Measurements from ENCODE around the gene ATG7. TPM values are rescaled to one million over a fixed set of nuclear protein-coding genes. Genes with fewer than 3 reads are reported as not detected.

Gene ATG7
- total and polyA plus RNA-seq, 11 donors: 4.4 to 45.1 (median 14.4) TPM

- ATAC-seq: no peak
- intact Hi-C loops (cut with DNase I): no loop called here
Measured at GRCh38 chr3:11226042-11226370, 46.2 kb upstream of the ATG7 start.

GRCh38 chr3:11228041-11228440 is 44.2 kb upstream of the ATG7 start:
- no peaks in the 10 kb centered on the region for H3K9me3 ChIP-seq
- no peaks in the 10 kb centered on the region for H3K27me3 ChIP-seq
- no peak overlapping the region for H3K27ac ChIP-seq
- H3K4me3 ChIP-seq: no peak overlapping the region
- DNase-seq (no peak), ATAC-seq (no peak)
- WGBS, 4 donors: 71 to 86% (median 78%) methylated on average over 4 of the region's 4 CpGs
- TF ChIP-seq POLR2A (IDR thresholded peaks at IDR 0.05): no peak
- TF ChIP-seq, protein P1, sequence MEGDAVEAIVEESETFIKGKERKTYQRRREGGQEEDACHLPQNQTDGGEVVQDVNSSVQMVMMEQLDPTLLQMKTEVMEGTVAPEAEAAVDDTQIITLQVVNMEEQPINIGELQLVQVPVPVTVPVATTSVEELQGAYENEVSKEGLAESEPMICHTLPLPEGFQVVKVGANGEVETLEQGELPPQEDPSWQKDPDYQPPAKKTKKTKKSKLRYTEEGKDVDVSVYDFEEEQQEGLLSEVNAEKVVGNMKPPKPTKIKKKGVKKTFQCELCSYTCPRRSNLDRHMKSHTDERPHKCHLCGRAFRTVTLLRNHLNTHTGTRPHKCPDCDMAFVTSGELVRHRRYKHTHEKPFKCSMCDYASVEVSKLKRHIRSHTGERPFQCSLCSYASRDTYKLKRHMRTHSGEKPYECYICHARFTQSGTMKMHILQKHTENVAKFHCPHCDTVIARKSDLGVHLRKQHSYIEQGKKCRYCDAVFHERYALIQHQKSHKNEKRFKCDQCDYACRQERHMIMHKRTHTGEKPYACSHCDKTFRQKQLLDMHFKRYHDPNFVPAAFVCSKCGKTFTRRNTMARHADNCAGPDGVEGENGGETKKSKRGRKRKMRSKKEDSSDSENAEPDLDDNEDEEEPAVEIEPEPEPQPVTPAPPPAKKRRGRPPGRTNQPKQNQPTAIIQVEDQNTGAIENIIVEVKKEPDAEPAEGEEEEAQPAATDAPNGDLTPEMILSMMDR (IDR thresholded peaks at IDR 0.05): no peak
- no peaks in the 10 kb centered on the region for H3K36me3 ChIP-seq
- intact Hi-C loops (cut with DNase I): no loop called here
- peaks cover 0 to 49% (median 0%) of the 10 kb centered on the region in 12 donors for H3K4me1 ChIP-seq

More at GRCh38 chr3:11226042-11226370, 46.2 kb upstream of the ATG7 start:
- H3K36me3 ChIP-seq: no peaks in the 10 kb centered on the region
- peaks cover 0 to 55% (median 0%) of the 10 kb centered on the region in 12 donors for H3K4me1 ChIP-seq
- WGBS, 4 donors: 77 to 80% (median 78%) methylated on average over 6 of the region's 6 CpGs
- no peaks in the 10 kb centered on the region for H3K9me3 ChIP-seq
- DNase-seq: no peak
- H3K27ac ChIP-seq: peak overlapping the region in 4 of 12 donors; percentile 43 to 92 (median 56)
- TF ChIP-seq POLR2A (IDR thresholded peaks at IDR 0.05): no peak
- TF ChIP-seq, protein P1 (IDR thresholded peaks at IDR 0.05): no peak
- H3K27me3 ChIP-seq: no peaks in the 10 kb centered on the region
- peak overlapping the region in 4 of 12 donors; percentile 18 to 52 (median 42) for H3K4me3 ChIP-seq

- intact Hi-C loops (cut with DNase I): loop anchor here in 2 of 10 donors (10.0 kb wide), 1 partner anchor 105 kb away; no protein-coding TSS in a partner anchor
- DNase-seq: no peak
- no peak overlapping the region for H3K27ac ChIP-seq
- H3K4me3 ChIP-seq: no peak overlapping the region
- no peak for TF ChIP-seq POLR2A (IDR thresholded peaks at IDR 0.05)
- H3K27me3 ChIP-seq: peaks cover 0 to 5% (median 0%) of the 10 kb centered on the region in 9 donors
- H3K4me1 ChIP-seq: peaks cover 0 to 33% (median 0%) of the 10 kb centered on the region in 12 donors
- H3K9me3 ChIP-seq: no peaks in the 10 kb centered on the region
- ATAC-seq: no peak
- 89 to 97% (median 91%) methylated on average over 4 of the region's 4 CpGs for WGBS, 4 donors
- H3K36me3 ChIP-seq: no peaks in the 10 kb centered on the region
Measured at GRCh38 chr3:11230125-11230524, 42.1 kb upstream of the ATG7 start.

GRCh38 chr3:11230832-11231231 is 41.4 kb upstream of the ATG7 start:
- peaks cover 0 to 11% (median 0%) of the 10 kb centered on the region in 9 donors for H3K27me3 ChIP-seq
- no peak overlapping the region for H3K27ac ChIP-seq
- 45 to 63% (median 61%) methylated on average over 3 of the region's 3 CpGs for WGBS, 4 donors
- peaks cover 0 to 26% (median 0%) of the 10 kb centered on the region in 12 donors for H3K4me1 ChIP-seq
- TF ChIP-seq POLR2A (IDR thresholded peaks at IDR 0.05): no peak
- TF ChIP-seq, protein P1 (IDR thresholded peaks at IDR 0.05): no peak
- no peak for ATAC-seq
- H3K36me3 ChIP-seq: no peaks in the 10 kb centered on the region
- H3K9me3 ChIP-seq: no peaks in the 10 kb centered on the region
- DNase-seq: no peak
- intact Hi-C loops (cut with DNase I): loop anchor here in 2 of 10 donors (10.0 kb wide), 1 partner anchor 104 kb away; no protein-coding TSS in a partner anchor
- H3K4me3 ChIP-seq: no peak overlapping the region

- no peaks in the 10 kb centered on the region for H3K36me3 ChIP-seq
- ATAC-seq (no peak), DNase-seq (no peak)
- peaks cover 0 to 7% (median 0%) of the 10 kb centered on the region in 12 donors for H3K4me1 ChIP-seq
- H3K27me3 ChIP-seq: peaks cover 0 to 14% (median 0%) of the 10 kb centered on the region in 9 donors
- WGBS, 4 donors: 66 to 73% (median 69%) methylated on average over 8 of the region's 8 CpGs
- peaks cover 0 to 9% (median 0%) of the 10 kb centered on the region in 12 donors for H3K9me3 ChIP-seq
- intact Hi-C loops (cut with DNase I): loop anchor here in 5 of 10 donors (5.0 to 10.0 kb wide), 3 partner anchors 97 to 102 kb away; no protein-coding TSS in a partner anchor
- TF ChIP-seq POLR2A (IDR thresholded peaks at IDR 0.05): no peak
- TF ChIP-seq, protein P1 (IDR thresholded peaks at IDR 0.05): no peak
- no peak overlapping the region for H3K27ac ChIP-seq
- H3K4me3 ChIP-seq: no peak overlapping the region
Measured at GRCh38 chr3:11235385-11235784, 36.8 kb upstream of the ATG7 start.

Data from heart left ventricle (tissue), 16 donors.